ENCODE data around the gene SAMM50.

SAMM50 gene

GRCh38 chr22:43955040-43955882, at the start of gene SAMM50:
Gene SAMM50 (plus strand): TSS chr22:43955442. CDS start chr22:43955578, 136 bp downstream.
- Histone ChIP-seq H3K4me3 (ENCODE audit: insufficient read depth, low read length, poor library complexity, severe bottlenecking) (peak within 1 kb of the TSS; percentile 99), H3F3A (ENCODE audit: insufficient read depth) (no peaks in the 10 kb centered on the region), H3K79me2 (ENCODE audit: insufficient read depth, low read length) (peaks cover 51% of the 10 kb centered on the region), H3K9ac (ENCODE audit: low read length) (peak within 1 kb of the TSS; percentile 97), H2AFZ (ENCODE audit: low read depth, low read length, severe bottlenecking) (peak within 1 kb of the TSS; percentile 69), H3K9me2 (replicated peaks; ENCODE audit: insufficient read depth, low read length) (no peaks in the 10 kb centered on the region), H3K36me3 (ENCODE audit: low read length) (no peaks in the 10 kb centered on the region), H3K27ac (ENCODE audit: low read depth, low read length) (peak within 1 kb of the TSS; percentile 60), H4K20me1 (ENCODE audit: low read depth, low read length) (0 out of 2 replicates have a peak, but pooled peaks cover 3% of the 10 kb centered on the region), H3K9me3 (ENCODE audit: insufficient read depth, low read length) (no peaks in the 10 kb centered on the region), H3K27me3 (ENCODE audit: low read length) (no peaks in the 10 kb centered on the region), H3K4me2 (ENCODE audit: low read depth, low read length, poor library complexity, severe bottlenecking) (peak within 1 kb of the TSS; percentile 76)
- TF ChIP-seq, protein P1, sequence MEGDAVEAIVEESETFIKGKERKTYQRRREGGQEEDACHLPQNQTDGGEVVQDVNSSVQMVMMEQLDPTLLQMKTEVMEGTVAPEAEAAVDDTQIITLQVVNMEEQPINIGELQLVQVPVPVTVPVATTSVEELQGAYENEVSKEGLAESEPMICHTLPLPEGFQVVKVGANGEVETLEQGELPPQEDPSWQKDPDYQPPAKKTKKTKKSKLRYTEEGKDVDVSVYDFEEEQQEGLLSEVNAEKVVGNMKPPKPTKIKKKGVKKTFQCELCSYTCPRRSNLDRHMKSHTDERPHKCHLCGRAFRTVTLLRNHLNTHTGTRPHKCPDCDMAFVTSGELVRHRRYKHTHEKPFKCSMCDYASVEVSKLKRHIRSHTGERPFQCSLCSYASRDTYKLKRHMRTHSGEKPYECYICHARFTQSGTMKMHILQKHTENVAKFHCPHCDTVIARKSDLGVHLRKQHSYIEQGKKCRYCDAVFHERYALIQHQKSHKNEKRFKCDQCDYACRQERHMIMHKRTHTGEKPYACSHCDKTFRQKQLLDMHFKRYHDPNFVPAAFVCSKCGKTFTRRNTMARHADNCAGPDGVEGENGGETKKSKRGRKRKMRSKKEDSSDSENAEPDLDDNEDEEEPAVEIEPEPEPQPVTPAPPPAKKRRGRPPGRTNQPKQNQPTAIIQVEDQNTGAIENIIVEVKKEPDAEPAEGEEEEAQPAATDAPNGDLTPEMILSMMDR (IDR thresholded peaks at IDR 0.05; ENCODE audit: insufficient read depth, low read length, poor library complexity, severe bottlenecking) = no peak
- TF ChIP-seq EZH2phosphoT487 (conservative IDR thresholded peaks at IDR 0.05; ENCODE audit: low read length) = no peak

DNA sequence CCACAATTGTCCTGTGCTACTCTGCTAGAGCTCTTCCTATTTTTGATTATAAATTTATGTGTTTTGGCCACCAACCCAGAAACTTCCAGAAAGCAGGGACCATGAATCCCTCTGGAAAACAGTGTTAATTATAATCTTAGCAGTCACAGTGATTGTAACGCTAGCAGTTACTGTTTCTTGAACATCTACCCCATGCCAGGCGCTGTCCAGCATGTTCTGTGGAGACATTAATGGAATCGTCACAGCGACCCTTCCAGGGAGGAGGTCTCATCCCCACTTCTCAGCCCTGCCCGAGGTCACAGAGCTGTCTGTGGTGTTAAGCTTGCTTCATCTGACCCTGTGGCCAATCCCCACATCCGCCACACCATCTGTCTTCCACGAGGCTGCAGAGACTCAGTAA, 49.6 kb upstream of the SAMM50 start:
- no peaks in the 10 kb centered on the region for H3K36me3 ChIP-seq (ENCODE audit: low read length)
- no peak overlapping the region for H3K27ac ChIP-seq (ENCODE audit: low read depth, low read length)
- TF ChIP-seq, protein P1 (IDR thresholded peaks at IDR 0.05; ENCODE audit: insufficient read depth, low read length, poor library complexity, severe bottlenecking) = no peak
- TF ChIP-seq EZH2phosphoT487 (conservative IDR thresholded peaks at IDR 0.05; ENCODE audit: low read length) = no peak
- no peaks in the 10 kb centered on the region for H3K9me2 ChIP-seq (replicated peaks; ENCODE audit: insufficient read depth, low read length)
- H3K27me3 ChIP-seq (ENCODE audit: low read length) = no peaks in the 10 kb centered on the region
- no peaks in the 10 kb centered on the region for H3K9me3 ChIP-seq (ENCODE audit: insufficient read depth, low read length)
- no peaks in the 10 kb centered on the region for H3K79me2 ChIP-seq (ENCODE audit: insufficient read depth, low read length)
- no peak overlapping the region for H2AFZ ChIP-seq (ENCODE audit: low read depth, low read length, severe bottlenecking)
- no peaks in the 10 kb centered on the region for H4K20me1 ChIP-seq (ENCODE audit: low read depth, low read length)
- no peak overlapping the region for H3K4me3 ChIP-seq (ENCODE audit: insufficient read depth, low read length, poor library complexity, severe bottlenecking)
- no peak overlapping the region for H3K9ac ChIP-seq (ENCODE audit: low read length)
- no peaks in the 10 kb centered on the region for H3F3A ChIP-seq (ENCODE audit: insufficient read depth)
- no peak overlapping the region for H3K4me2 ChIP-seq (ENCODE audit: low read depth, low read length, poor library complexity, severe bottlenecking)

DNA sequence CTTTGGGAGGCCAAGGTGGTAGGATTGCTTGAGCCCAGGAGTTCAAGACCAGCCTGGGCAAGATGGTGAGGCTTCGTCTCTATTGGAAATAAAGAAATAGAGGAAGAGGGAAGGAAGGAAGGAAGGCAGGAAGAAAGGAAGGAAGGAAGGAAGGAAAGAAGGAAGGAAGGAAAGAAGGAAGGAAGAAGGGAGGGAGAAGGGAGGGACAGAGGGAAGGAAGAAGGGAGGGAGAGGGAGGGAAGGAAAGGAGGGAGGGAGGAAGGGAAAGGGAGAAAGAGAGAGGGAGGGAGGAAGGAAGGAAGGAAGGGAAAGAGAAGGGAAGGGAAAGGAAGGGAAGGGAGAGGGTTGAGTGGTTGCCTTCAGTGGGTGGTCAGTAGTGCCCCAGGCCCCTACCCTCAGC, 45.5 kb upstream of the SAMM50 start:
- H3K9ac ChIP-seq (ENCODE audit: low read length) = no peak overlapping the region
- H3K9me2 ChIP-seq (replicated peaks; ENCODE audit: insufficient read depth, low read length) = no peaks in the 10 kb centered on the region
- no peaks in the 10 kb centered on the region for H3F3A ChIP-seq (ENCODE audit: insufficient read depth)
- TF ChIP-seq, protein P1 (IDR thresholded peaks at IDR 0.05; ENCODE audit: insufficient read depth, low read length, poor library complexity, severe bottlenecking) = no peak
- TF ChIP-seq EZH2phosphoT487 (conservative IDR thresholded peaks at IDR 0.05; ENCODE audit: low read length) = no peak
- no peak overlapping the region for H3K4me3 ChIP-seq (ENCODE audit: insufficient read depth, low read length, poor library complexity, severe bottlenecking)
- no peaks in the 10 kb centered on the region for H3K27me3 ChIP-seq (ENCODE audit: low read length)
- H3K79me2 ChIP-seq (ENCODE audit: insufficient read depth, low read length) = no peaks in the 10 kb centered on the region
- H3K36me3 ChIP-seq (ENCODE audit: low read length) = no peaks in the 10 kb centered on the region
- no peak overlapping the region for H3K27ac ChIP-seq (ENCODE audit: low read depth, low read length)
- H2AFZ ChIP-seq (ENCODE audit: low read depth, low read length, severe bottlenecking) = no peak overlapping the region
- H3K9me3 ChIP-seq (ENCODE audit: insufficient read depth, low read length) = no peaks in the 10 kb centered on the region
- H3K4me2 ChIP-seq (ENCODE audit: low read depth, low read length, poor library complexity, severe bottlenecking) = no peak overlapping the region
- no peaks in the 10 kb centered on the region for H4K20me1 ChIP-seq (ENCODE audit: low read depth, low read length)

Measured in SU-DHL-6 (cell line).